Astrocyte of the cerebellum (primary cell): ENCODE results near the gene MED12L.

ENCODE experiments used
- DNase-seq: peaks from one replicate; pipeline ENCODE4 v3.0.0-alpha.2; 2011; ENCODE audit warnings: low read depth
- H3K4me3 ChIP-seq: 2 replicates; pipeline ENCODE4 v1.5.1; 2011; ENCODE audit warnings: mild to moderate bottlenecking, low read depth, low read length, moderate library complexity
- CTCF ChIP-seq: IDR thresholded peaks from 2 replicates; pipeline ENCODE4 v1.5.1; 2012; ENCODE audit warnings: low read length, low read depth, moderate library complexity, mild to moderate bottlenecking; ENCODE audit errors: missing control alignments
- in situ Hi-C: cut with HindIII; loops from 2 replicates; pipeline ENCODE4 v1.10.0; 2017; ENCODE audit warnings: low sequenced_read_pairs

MED12L gene

DNA sequence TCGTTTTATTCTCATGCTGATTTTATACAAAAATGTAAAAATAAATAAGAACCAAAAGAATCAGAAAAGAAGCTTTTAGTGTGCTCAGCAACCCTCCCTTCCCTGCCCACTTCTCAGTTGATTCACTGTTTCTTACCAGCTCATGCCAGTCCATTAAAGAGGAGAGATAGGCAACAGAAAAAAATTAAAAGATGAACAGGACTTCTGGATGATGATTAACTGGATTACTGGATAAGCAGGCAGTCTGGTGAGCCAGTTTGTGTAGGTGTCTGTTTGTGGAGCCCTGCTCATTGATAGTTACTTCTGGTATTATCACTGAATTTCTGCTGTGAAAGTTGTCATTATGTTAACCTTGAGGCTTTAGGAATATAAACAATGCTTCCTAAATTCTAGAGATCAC lies 132.7 kb downstream of the MED12L start:
- in situ Hi-C loops, result no loop called here
- TF ChIP-seq CTCF, result no peak
- no peak overlapping the region for H3K4me3 ChIP-seq
- DNase-seq, result no peak

GRCh38 chr3:151219056-151219455 lies 133.6 kb downstream of the MED12L start:
- TF ChIP-seq CTCF, result no peak
- no peak for DNase-seq
- no peak overlapping the region for H3K4me3 ChIP-seq
- in situ Hi-C loops, result no loop called here

DNA sequence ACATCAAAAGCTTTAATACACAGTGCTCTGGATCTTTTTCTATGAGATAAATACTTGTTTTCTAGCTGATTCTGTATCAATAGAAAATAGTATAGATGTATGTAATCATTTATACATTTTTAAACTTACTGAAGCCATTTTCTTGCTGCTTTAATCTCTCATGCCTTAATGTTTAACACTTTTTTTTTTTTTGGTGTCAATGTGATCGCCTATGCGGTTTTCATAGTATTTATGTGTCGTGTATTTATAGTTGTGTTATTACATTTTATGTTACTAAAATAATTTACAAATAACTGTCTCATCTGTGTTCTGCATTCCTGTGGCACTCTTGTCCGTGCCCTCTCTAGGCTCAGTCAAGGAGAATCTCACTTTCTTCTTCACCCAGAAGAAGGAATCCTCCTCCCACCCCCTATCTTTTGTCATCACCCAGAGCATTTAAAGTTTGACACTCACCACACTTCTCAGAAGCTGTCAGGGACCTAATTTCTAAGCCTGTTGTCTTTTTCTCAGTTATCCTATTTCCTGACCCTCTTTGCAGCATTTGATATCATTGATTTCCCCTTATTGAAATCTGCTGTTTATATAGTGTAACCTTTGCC lies 138.9 kb downstream of the MED12L start:
- DNase-seq, result no peak
- no peak for TF ChIP-seq CTCF
- H3K4me3 ChIP-seq, result no peak overlapping the region
- in situ Hi-C loops, result no loop called here

DNA sequence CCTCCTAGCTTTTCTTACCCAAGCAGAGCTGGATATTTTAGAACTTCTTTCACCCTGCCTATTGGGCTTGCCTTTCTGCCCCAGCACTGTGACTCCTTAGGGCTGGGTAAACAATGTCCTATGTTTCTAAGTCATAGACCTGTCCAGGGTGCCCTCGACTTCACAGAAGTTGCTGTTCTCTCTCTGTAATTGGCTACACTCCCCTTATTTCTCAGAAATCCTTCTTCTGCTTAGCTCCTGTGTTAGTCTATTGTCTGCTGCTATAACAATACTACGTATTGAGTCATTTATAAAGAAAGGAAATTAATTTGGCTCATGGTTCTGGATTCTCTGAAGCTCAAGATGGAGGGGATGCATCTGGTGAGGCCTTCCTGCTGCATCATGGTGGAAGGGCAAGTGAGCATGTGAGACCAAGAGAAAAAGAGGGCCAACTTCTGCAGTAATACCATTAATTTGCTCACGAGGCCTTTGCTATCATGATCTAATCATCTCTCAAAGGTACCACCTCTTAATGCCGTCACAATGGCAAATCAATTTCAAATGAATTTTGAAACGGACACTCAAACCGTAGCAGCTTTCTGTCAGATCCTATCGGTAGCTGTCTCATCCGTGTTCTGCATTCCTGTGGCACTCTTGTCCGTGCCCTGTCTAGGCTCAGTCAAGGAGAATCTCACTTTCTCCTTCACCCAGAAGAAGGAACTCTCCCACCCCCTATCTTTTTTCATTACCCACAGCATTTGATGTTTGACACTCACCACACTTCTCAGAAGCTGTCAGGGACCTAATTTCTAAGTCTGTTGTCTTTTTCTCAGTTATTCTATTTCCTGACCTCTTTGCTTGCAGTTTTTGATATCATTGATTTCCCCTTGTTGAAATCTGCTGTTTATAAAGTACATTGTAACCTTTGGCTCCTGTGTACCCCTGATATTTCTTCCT lies 139.8 kb downstream of the MED12L start:
- in situ Hi-C loops, result no loop called here
- DNase-seq, result no peak
- no peak overlapping the region for H3K4me3 ChIP-seq
- no peak for TF ChIP-seq CTCF

GRCh38 chr3:151226088-151226563 lies 140.7 kb downstream of the MED12L start:
- H3K4me3 ChIP-seq, result no peak overlapping the region
- in situ Hi-C loops, result no loop called here
- TF ChIP-seq CTCF, result no peak
- peak; percentile 29 for DNase-seq

- H3K4me3 ChIP-seq, result no peak overlapping the region
- no peak for DNase-seq
- TF ChIP-seq CTCF, result no peak
- in situ Hi-C loops, result no loop called here
Measured at GRCh38 chr3:151226825-151227224, 141.4 kb downstream of the MED12L start.
